Panc1 (cell line): ENCODE results near the gene EPHB1. TPM values are rescaled to one million over a fixed set of nuclear protein-coding genes. Genes with fewer than 3 reads are reported as not detected.

Source experiments
- ATAC-seq: fragments of 200-7000 bp; cut with Tn5 transposase; 2 replicates; pipeline ENCODE4 v1.9.1; 2020; ENCODE audit warnings: mild to moderate bottlenecking, moderate library complexity
- BruUV-seq: library from RNA; stranded (reverse); fragments of 400-500 nt; replicated peaks from 2 replicates; lab custom pipeline; 2021; lab: Mats Ljungman, UMichigan
- CTCF ChIA-PET: fragments of 300-600 bp; sonication (Branson Sonifier 250); formaldehyde crosslinking; loops from one replicate; lab custom pipeline; 2022; ENCODE audit warnings: antibody characterized with exemption; lab: Charles Lee
- POLR2A ChIA-PET: fragments of 300-600 bp; sonication (Branson Sonifier 250); formaldehyde crosslinking; loops from one replicate; lab custom pipeline; 2022; ENCODE audit warnings: antibody characterized with exemption; lab: Charles Lee
- DNase-seq: peaks from one replicate; pipeline ENCODE4 v3.0.0-alpha.2; 2010; ENCODE audit warnings: low read depth, low spot score
- H3K27ac ChIP-seq: 2 replicates; pipeline ENCODE4 v1.5.1; 2011; ENCODE audit warnings: mild to moderate bottlenecking, low read length, inconsistent platforms
- H3K27me3 ChIP-seq: fragments of 200-500 bp; sonication (Bioruptor generic); 2 replicates; pipeline ENCODE4 v1.6.0; 2014; ENCODE audit warnings: low read length, inconsistent platforms; ENCODE audit not compliant: control insufficient read depth, insufficient read depth
- H3K36me3 ChIP-seq: fragments of 200-500 bp; sonication (Bioruptor generic); 2 replicates; pipeline ENCODE4 v1.5.1; 2014; ENCODE audit warnings: inconsistent platforms, mild to moderate bottlenecking, low read length, moderate library complexity; ENCODE audit not compliant: control insufficient read depth, insufficient read depth
- H3K4me1 ChIP-seq: 2 replicates; pipeline ENCODE4 v1.5.1; 2011; ENCODE audit warnings: inconsistent platforms, mild to moderate bottlenecking, low read length, moderate library complexity; ENCODE audit not compliant: control insufficient read depth, insufficient read depth
- H3K4me3 ChIP-seq, 2 experiments: 2 replicates each; pipeline ENCODE4 v1.5.1; 2011 to 2012; ENCODE audit warnings: low read depth in 2 of 2, low read length in 2 of 2, mild to moderate bottlenecking in 2 of 2, inconsistent platforms in 1 of 2, moderate library complexity in 1 of 2
- H3K9me3 ChIP-seq: fragments of 200-500 bp; sonication (Bioruptor generic); 2 replicates; pipeline ENCODE4 v1.5.1; 2014; ENCODE audit warnings: low read depth, mild to moderate bottlenecking, inconsistent platforms, low read length, moderate library complexity; ENCODE audit not compliant: control insufficient read depth, insufficient read depth
- CTCF ChIP-seq: fragments of 450-650 bp; IDR thresholded peaks from 2 replicates; pipeline ENCODE4 v1.5.1; 2017; ENCODE audit warnings: mild to moderate bottlenecking
- POLR2AphosphoS5 ChIP-seq: IDR thresholded peaks from 2 replicates; pipeline ENCODE4 v1.6.1; 2012; ENCODE audit warnings: mild to moderate bottlenecking, low read depth, low read length, moderate library complexity
- REST ChIP-seq, 2 experiments: IDR thresholded peaks; 2 replicates each; pipeline ENCODE4 v1.6.1; 2011 to 2012; ENCODE audit warnings: low read depth in 2 of 2, control low read depth in 1 of 2, low read length in 1 of 2, mild to moderate bottlenecking in 1 of 2, moderate library complexity in 1 of 2; ENCODE audit not compliant: insufficient read depth in 1 of 2
- SIN3A ChIP-seq: IDR thresholded peaks from 2 replicates; pipeline ENCODE4 v1.6.1; 2012; ENCODE audit warnings: low read depth, mild to moderate bottlenecking, low read length, moderate library complexity, borderline replicate concordance; ENCODE audit not compliant: insufficient read depth
- TCF7L2 ChIP-seq: IDR thresholded peaks from 2 replicates; pipeline ENCODE4 v1.6.1; 2011; ENCODE audit warnings: mild to moderate bottlenecking, low read depth, low read length, inconsistent platforms
- in situ Hi-C: cut with HindIII; loops from 2 replicates; pipeline ENCODE4 v1.10.0; 2016; ENCODE audit warnings: low sequenced_read_pairs, low pct_unique_long_range_greater_than_20kb
- intact Hi-C: fragments of 100-400 bp; cut with micrococcal nuclease; formaldehyde crosslinking; loops from one replicate; pipeline ENCODE4 v1.10.0; 2022; ENCODE audit not compliant: unreplicated experiment
- total RNA-seq: library from RNA; stranded (reverse); gene quantifications from one replicate; pipeline ENCODE4 v1.2.1, GENCODE V29; 2021; ENCODE audit not compliant: unreplicated experiment

The EPHB1 gene
- total RNA-seq, 1 experiment from 2014 or later: 0.46 TPM

GRCh38 chr3:135203026-135203425 is 408.0 kb downstream of the EPHB1 start:
- ChIA-PET POLR2A (no interaction called here), CTCF (no interaction called here)
- Histone ChIP-seq H3K36me3 (no peaks in the 10 kb centered on the region), H3K9me3 (no peaks in the 10 kb centered on the region), H3K4me1 (no peaks in the 10 kb centered on the region), H3K27ac (no peak overlapping the region), H3K27me3 (no peaks in the 10 kb centered on the region), H3K4me3 (no peak overlapping the region)
- ATAC-seq (no peak), DNase-seq (no peak)
- no peak for TF ChIP-seq CTCF
- no peak for TF ChIP-seq TCF7L2
- TF ChIP-seq REST (IDR thresholded peaks at IDR 0.05; ENCODE audit: insufficient read depth in 1 of 2, low read depth in 2 of 2, low read length in 1 of 2): no peak
- TF ChIP-seq SIN3A: no peak
- TF ChIP-seq POLR2AphosphoS5: no peak
- BruUV-seq: no TSS peak
- intact Hi-C loops: no loop called here
- in situ Hi-C loops: no loop called here

- intact Hi-C loops (no loop called here), in situ Hi-C loops (no loop called here)
- POLR2A ChIA-PET: no interaction called here
These were observed 418.2 kb downstream of the EPHB1 start for GRCh38 chr3:135213213-135213612.

More at GRCh38 chr3:135213213-135213612, 418.2 kb downstream of the EPHB1 start:
- CTCF ChIA-PET: no interaction called here
- DNase-seq (no peak), ATAC-seq (no peak)
- H3K27me3 ChIP-seq: 0 out of 2 replicates have a peak, but pooled peaks cover 2% of the 10 kb centered on the region
- H3K4me1 ChIP-seq: no peaks in the 10 kb centered on the region
- no TSS peak for BruUV-seq
- H3K9me3 ChIP-seq: no peaks in the 10 kb centered on the region
- TF ChIP-seq POLR2AphosphoS5: no peak
- TF ChIP-seq TCF7L2: no peak
- TF ChIP-seq SIN3A: no peak
- TF ChIP-seq CTCF: no peak
- no peak for TF ChIP-seq REST (IDR thresholded peaks at IDR 0.05; ENCODE audit: insufficient read depth in 1 of 2, low read depth in 2 of 2, low read length in 1 of 2)
- no peak overlapping the region for H3K27ac ChIP-seq
- no peaks in the 10 kb centered on the region for H3K36me3 ChIP-seq
- no peak overlapping the region for H3K4me3 ChIP-seq
